ENCODE data around the gene GPR161. TPM values are rescaled to one million over a fixed set of nuclear protein-coding genes. Genes with fewer than 3 reads are reported as not detected.

GPR161 gene
- total and polyA plus RNA-seq, 9 of the 15 experiments (the other 6 are each of a cell fraction or from before 2014, with no cell fraction given), result 0.15 to 2.4 (median 0.76) TPM

GRCh38 chr1:168102487-168102886, 34.2 kb downstream of the GPR161 start (continued):
- no peak for TF ChIP-seq TFAM (CRISPR knock-in tag; conservative IDR thresholded peaks at IDR 0.05)
- TF ChIP-seq ZMIZ1 (IDR thresholded peaks at IDR 0.05; ENCODE audit: low read depth in 2 of 2, low read length in 2 of 2), result no peak
- TF ChIP-seq TRIM25 (IDR thresholded peaks at IDR 0.05; ENCODE audit: borderline replicate concordance), result no peak

- Histone ChIP-seq H2AFZ (ENCODE audit: low read depth, low read length) (no peak overlapping the region), H3K79me2 (ENCODE audit: control insufficient read depth, insufficient read depth, low read length) (no peaks in the 10 kb centered on the region), H3K27ac (ENCODE audit: extremely low read depth, low read depth, low read length) (no peak overlapping the region), H3K9ac (ENCODE audit: insufficient read depth in 1 of 2, low read depth in 2 of 2, low read length in 2 of 2) (no peak overlapping the region), H3K9me3 (replicated peaks; ENCODE audit: control insufficient read depth, insufficient read depth, low read depth, low read length) (no peaks in the 10 kb centered on the region), H4K20me1 (replicated peaks; ENCODE audit: control insufficient read depth, insufficient read depth, low read length) (no peaks in the 10 kb centered on the region), H3K4me3 (no peak overlapping the region), H3K27me3 (ENCODE audit: control insufficient read depth in 2 of 2, insufficient read depth in 2 of 2, low read length in 2 of 2) (peaks cover 3 to 27% of the 10 kb centered on the region in 2 experiments; a peak in 4 of 5 replicates), H3K4me1 (replicated peaks in 1 of 2; ENCODE audit: control insufficient read depth in 2 of 2, insufficient read depth in 2 of 2, low read length in 2 of 2) (peaks cover 0 to 4% of the 10 kb centered on the region in 2 experiments; a peak in 2 of 5 replicates), H3K4me2 (ENCODE audit: insufficient read depth, low read length) (no peak overlapping the region), H3K9me1 (ENCODE audit: control insufficient read depth, insufficient read depth, low read length) (no peaks in the 10 kb centered on the region), H3K36me3 (ENCODE audit: control insufficient read depth, insufficient read depth, low read length) (no peaks in the 10 kb centered on the region)
- DNase-seq (ENCODE audit: extremely low read depth in 1 of 4, low spot score in 3 of 4), result no peak
- no peak for ATAC-seq
- ChIA-PET POLR2A (interaction anchor here (0.7 to 2.0 kb wide), 6 partner anchors 9 to 548 kb away, joined by 3 to 11 read pairs (median 4); partner anchors contain the start of gene CREG1), CTCF (ENCODE audit: low intra/inter-chr PET ratio) (no interaction called here)
- 22% methylated on average over 8 of the region's 8 CpGs for WGBS (ENCODE audit: insufficient coverage, low coverage, missing lambda C conversion rate)
- in situ Hi-C loops (cut with MboI), result no loop called here
- intact Hi-C loops (cut with micrococcal nuclease), result no loop called here
- no peak for TF ChIP-seq CBX1 (IDR thresholded peaks at IDR 0.05; ENCODE audit: low read depth)
- TF ChIP-seq USF1 (CRISPR knock-in tag; IDR thresholded peaks at IDR 0.05), result peak; percentile 35; the same call in 1 of the 2 replicates
- no TSS peak for BruUV-seq (replicated peaks)
- peak; percentile 62 for FAIRE-seq
Measured at GRCh38 chr1:168101336-168101735, 35.4 kb downstream of the GPR161 start.

All from K562 (cell line).